Measurements from ENCODE around the gene KDM6A.
A peak's percentile ranks its signal among the peaks of the same experiment; 100 is the strongest.

KDM6A gene

DNA sequence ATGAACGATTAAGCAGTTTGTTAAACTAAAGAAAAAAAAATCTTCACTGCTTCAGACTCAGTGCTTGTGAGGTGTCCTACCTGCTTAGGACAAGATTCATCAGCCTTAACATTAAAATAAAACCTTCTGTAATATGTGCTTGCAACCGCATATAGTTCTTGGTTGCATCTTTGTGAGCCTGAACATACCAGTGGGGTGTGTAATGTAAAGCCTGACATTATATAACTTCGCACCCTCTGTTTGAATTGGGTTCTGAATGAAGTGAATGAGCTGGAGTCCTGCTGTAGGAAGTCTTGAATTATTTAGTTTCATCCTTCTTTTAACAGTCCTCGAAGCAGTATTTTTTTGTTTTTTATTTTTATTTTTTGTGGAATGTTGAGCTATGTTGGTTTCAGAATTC, 3.1 kb downstream of the KDM6A start:
- Histone ChIP-seq H3K27ac (no peak overlapping the region), H3K4me2 (ENCODE audit: low read length) (peak overlapping the region; percentile 47), H3K36me3 (ENCODE audit: control insufficient read depth, insufficient read depth, low read length) (no peaks in the 10 kb centered on the region), H3K79me2 (peaks cover 24% of the 10 kb centered on the region), H3K9ac (no peak overlapping the region), H3K27me3 (ENCODE audit: control insufficient read depth, insufficient read depth, low read length) (no peaks in the 10 kb centered on the region), H3K4me1 (no peaks in the 10 kb centered on the region), H3K9me3 (ENCODE audit: control insufficient read depth, low read length) (no peaks in the 10 kb centered on the region), H2AFZ (no peak overlapping the region), H3K4me3 (ENCODE audit: low read depth, low read length) (no peak overlapping the region)
- TF ChIP-seq, protein P1, sequence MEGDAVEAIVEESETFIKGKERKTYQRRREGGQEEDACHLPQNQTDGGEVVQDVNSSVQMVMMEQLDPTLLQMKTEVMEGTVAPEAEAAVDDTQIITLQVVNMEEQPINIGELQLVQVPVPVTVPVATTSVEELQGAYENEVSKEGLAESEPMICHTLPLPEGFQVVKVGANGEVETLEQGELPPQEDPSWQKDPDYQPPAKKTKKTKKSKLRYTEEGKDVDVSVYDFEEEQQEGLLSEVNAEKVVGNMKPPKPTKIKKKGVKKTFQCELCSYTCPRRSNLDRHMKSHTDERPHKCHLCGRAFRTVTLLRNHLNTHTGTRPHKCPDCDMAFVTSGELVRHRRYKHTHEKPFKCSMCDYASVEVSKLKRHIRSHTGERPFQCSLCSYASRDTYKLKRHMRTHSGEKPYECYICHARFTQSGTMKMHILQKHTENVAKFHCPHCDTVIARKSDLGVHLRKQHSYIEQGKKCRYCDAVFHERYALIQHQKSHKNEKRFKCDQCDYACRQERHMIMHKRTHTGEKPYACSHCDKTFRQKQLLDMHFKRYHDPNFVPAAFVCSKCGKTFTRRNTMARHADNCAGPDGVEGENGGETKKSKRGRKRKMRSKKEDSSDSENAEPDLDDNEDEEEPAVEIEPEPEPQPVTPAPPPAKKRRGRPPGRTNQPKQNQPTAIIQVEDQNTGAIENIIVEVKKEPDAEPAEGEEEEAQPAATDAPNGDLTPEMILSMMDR (IDR thresholded peaks at IDR 0.05): no peak

DNA sequence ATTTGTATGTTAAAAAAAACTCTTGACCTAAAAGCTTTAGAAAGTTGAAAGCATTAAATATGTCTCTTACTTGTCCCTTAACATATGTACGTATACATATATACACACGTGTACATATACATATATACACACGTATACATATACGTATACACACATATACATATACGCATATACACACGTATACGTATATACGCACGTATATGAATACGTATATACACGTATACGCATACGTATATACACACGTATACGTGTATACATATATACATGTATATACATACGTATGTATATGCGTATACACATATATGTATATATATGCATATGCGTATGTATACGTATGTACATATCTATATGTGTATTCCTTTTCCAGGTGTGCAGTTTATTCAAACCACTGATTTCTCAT, 3.8 kb downstream of the KDM6A start:
- Histone ChIP-seq H2AFZ (no peak overlapping the region), H3K27me3 (ENCODE audit: control insufficient read depth, insufficient read depth, low read length) (no peaks in the 10 kb centered on the region), H3K9ac (no peak overlapping the region), H3K4me1 (no peaks in the 10 kb centered on the region), H3K27ac (no peak overlapping the region), H3K79me2 (peaks cover 24% of the 10 kb centered on the region), H3K4me3 (ENCODE audit: low read depth, low read length) (no peak overlapping the region), H3K9me3 (ENCODE audit: control insufficient read depth, low read length) (no peaks in the 10 kb centered on the region), H3K36me3 (ENCODE audit: control insufficient read depth, insufficient read depth, low read length) (no peaks in the 10 kb centered on the region), H3K4me2 (ENCODE audit: low read length) (no peak overlapping the region)
- TF ChIP-seq, protein P1 (IDR thresholded peaks at IDR 0.05): no peak

DNA sequence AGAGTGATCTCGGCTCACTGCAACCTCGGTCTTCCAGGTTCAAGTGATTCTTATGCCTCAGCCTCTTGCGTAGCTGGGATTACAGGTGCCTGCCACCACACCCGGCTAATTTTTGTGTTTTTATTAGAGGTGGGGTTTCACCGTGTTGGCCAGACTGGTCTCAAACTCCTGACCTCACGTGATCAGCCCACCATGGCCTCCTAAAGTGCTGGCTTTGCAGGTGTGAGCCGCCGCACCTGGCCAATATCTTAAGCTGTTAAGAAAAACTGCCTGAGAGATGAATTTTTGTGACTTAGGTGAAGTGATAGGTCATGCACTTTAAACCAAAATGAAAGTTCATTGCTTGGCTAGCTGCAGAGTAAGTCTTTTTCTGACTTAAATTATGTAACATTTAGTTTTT, 5.8 kb downstream of the KDM6A start:
- Histone ChIP-seq H2AFZ (no peak overlapping the region), H3K27ac (no peak overlapping the region), H3K4me3 (ENCODE audit: low read depth, low read length) (no peak overlapping the region), H3K36me3 (ENCODE audit: control insufficient read depth, insufficient read depth, low read length) (no peaks in the 10 kb centered on the region), H3K9ac (no peak overlapping the region), H3K4me2 (ENCODE audit: low read length) (no peak overlapping the region), H3K4me1 (no peaks in the 10 kb centered on the region), H3K27me3 (ENCODE audit: control insufficient read depth, insufficient read depth, low read length) (no peaks in the 10 kb centered on the region), H3K9me3 (ENCODE audit: control insufficient read depth, low read length) (no peaks in the 10 kb centered on the region), H3K79me2 (peaks cover 31% of the 10 kb centered on the region)
- TF ChIP-seq, protein P1 (IDR thresholded peaks at IDR 0.05): no peak

DNA sequence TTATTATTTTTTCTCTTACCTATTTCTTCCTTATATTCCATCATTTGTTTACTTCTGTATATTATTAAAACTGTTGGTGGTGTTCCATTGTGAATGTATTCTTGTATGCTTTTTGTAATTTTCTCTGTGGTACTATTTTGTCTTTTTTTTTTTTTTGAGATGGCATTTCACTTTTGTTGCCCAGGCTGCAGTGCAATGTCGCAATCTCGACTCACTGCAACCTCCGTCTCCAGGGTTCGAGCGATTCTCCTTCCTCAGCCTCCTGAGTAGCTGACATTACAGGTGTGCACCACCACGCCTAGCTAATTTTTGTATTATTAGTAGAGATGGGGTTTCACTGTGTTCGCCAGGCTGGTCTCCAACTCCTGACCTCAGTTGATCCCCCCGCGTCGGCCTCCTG, 8.6 kb downstream of the KDM6A start:
- no peak overlapping the region for H3K9ac ChIP-seq
- no peaks in the 10 kb centered on the region for H3K27me3 ChIP-seq (ENCODE audit: control insufficient read depth, insufficient read depth, low read length)
- no peak overlapping the region for H3K4me3 ChIP-seq (ENCODE audit: low read depth, low read length)
- H3K79me2 ChIP-seq: peaks cover 40% of the 10 kb centered on the region
- no peak overlapping the region for H3K27ac ChIP-seq
- H3K4me1 ChIP-seq: no peaks in the 10 kb centered on the region
- no peak overlapping the region for H2AFZ ChIP-seq
- H3K36me3 ChIP-seq (ENCODE audit: control insufficient read depth, insufficient read depth, low read length): no peaks in the 10 kb centered on the region
- no peak overlapping the region for H3K4me2 ChIP-seq (ENCODE audit: low read length)
- TF ChIP-seq, protein P1 (IDR thresholded peaks at IDR 0.05): no peak
- no peaks in the 10 kb centered on the region for H3K9me3 ChIP-seq (ENCODE audit: control insufficient read depth, low read length)

DNA sequence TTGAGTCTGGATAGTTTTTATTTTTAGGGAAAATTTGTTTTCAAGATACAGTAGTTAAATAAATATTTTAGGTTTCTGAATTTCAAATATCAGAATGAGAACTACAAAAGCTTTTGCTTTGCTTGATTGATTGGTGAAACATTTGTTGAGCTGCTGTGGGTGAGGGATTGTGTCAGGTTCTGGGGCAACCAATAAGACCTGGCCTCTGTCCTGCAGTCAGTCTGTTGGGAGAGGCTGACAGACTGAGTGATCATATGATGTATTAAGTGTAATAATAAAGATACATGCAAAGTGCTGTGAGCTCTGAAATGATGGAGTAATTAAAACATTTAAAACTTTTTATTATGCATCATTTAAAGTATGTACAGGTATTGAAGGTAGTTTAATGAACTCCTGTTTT, 9.6 kb downstream of the KDM6A start:
- Histone ChIP-seq H3K27me3 (ENCODE audit: control insufficient read depth, insufficient read depth, low read length) (no peaks in the 10 kb centered on the region), H3K9me3 (ENCODE audit: control insufficient read depth, low read length) (no peaks in the 10 kb centered on the region), H3K4me3 (ENCODE audit: low read depth, low read length) (no peak overlapping the region), H3K79me2 (peaks cover 37% of the 10 kb centered on the region), H3K27ac (no peak overlapping the region), H2AFZ (no peak overlapping the region), H3K9ac (no peak overlapping the region), H3K36me3 (ENCODE audit: control insufficient read depth, insufficient read depth, low read length) (no peaks in the 10 kb centered on the region), H3K4me1 (no peaks in the 10 kb centered on the region), H3K4me2 (ENCODE audit: low read length) (no peak overlapping the region)
- TF ChIP-seq, protein P1 (IDR thresholded peaks at IDR 0.05): no peak

Data from parathyroid adenoma (tissue), 2 donors.